ENCODE measurements around the gene PCSK6. TPM values are rescaled to one million over a fixed set of nuclear protein-coding genes. Genes with fewer than 3 reads are reported as not detected.

The PCSK6 gene
- polyA plus RNA-seq, 1 donor from 2014 or later, result 1.1 TPM

- Histone ChIP-seq H3K27ac (ENCODE audit: low read length) (no peak overlapping the region), H3K4me3 (ENCODE audit: low read length) (no peak overlapping the region), H3K27me3 (ENCODE audit: insufficient read depth, low read depth, low read length) (no peaks in the 10 kb centered on the region), H3K9me2 (ENCODE audit: insufficient read depth, low read length) (no peaks in the 10 kb centered on the region), H3K79me2 (replicated peaks; ENCODE audit: insufficient read depth, low read length) (no peaks in the 10 kb centered on the region), H3K36me3 (ENCODE audit: insufficient read depth, low read length) (no peaks in the 10 kb centered on the region), H4K20me1 (ENCODE audit: insufficient read depth) (no peaks in the 10 kb centered on the region), H2AFZ (ENCODE audit: low read depth, low read length) (no peak overlapping the region), H3F3A (ENCODE audit: insufficient read depth, low read length, poor library complexity, severe bottlenecking) (no peaks in the 10 kb centered on the region), H3K9ac (ENCODE audit: low read length) (no peak overlapping the region), H3K4me2 (ENCODE audit: low read length) (no peak overlapping the region), H3K9me3 (ENCODE audit: low read length) (no peaks in the 10 kb centered on the region)
- TF ChIP-seq CTCF (IDR thresholded peaks at IDR 0.05; ENCODE audit: poor library complexity, severe bottlenecking) (no peak), EP300 (conservative IDR thresholded peaks at IDR 0.05; ENCODE audit: poor library complexity, severe bottlenecking) (no peak), REST (IDR thresholded peaks at IDR 0.05; ENCODE audit: borderline replicate concordance) (no peak), EZH2 (IDR thresholded peaks at IDR 0.05; ENCODE audit: borderline replicate concordance, insufficient read depth, low read length, poor library complexity, severe bottlenecking) (no peak), POLR2AphosphoS5 (IDR thresholded peaks at IDR 0.05) (no peak), MXI1 (conservative IDR thresholded peaks at IDR 0.05; ENCODE audit: poor library complexity, severe bottlenecking) (no peak), RAD21 (conservative IDR thresholded peaks at IDR 0.05) (no peak), TAF1 (IDR thresholded peaks at IDR 0.05; ENCODE audit: low read depth) (no peak), SMC3 (conservative IDR thresholded peaks at IDR 0.05; ENCODE audit: poor library complexity) (no peak)
These were observed 60.7 kb downstream of the PCSK6 start for GRCh38 chr15:101428758-101429157.

- Histone ChIP-seq H3K4me2 (ENCODE audit: low read length) (no peak overlapping the region), H3K27ac (ENCODE audit: low read length) (no peak overlapping the region)
These were observed 61.7 kb downstream of the PCSK6 start for GRCh38 chr15:101427606-101428487.

More at GRCh38 chr15:101427606-101428487, 61.7 kb downstream of the PCSK6 start:
- Histone ChIP-seq H3K27me3 (ENCODE audit: insufficient read depth, low read depth, low read length) (no peaks in the 10 kb centered on the region), H3K79me2 (replicated peaks; ENCODE audit: insufficient read depth, low read length) (no peaks in the 10 kb centered on the region), H2AFZ (ENCODE audit: low read depth, low read length) (no peak overlapping the region), H3K9me3 (ENCODE audit: low read length) (no peaks in the 10 kb centered on the region), H3F3A (ENCODE audit: insufficient read depth, low read length, poor library complexity, severe bottlenecking) (no peaks in the 10 kb centered on the region), H3K36me3 (ENCODE audit: insufficient read depth, low read length) (no peaks in the 10 kb centered on the region), H3K9me2 (ENCODE audit: insufficient read depth, low read length) (no peaks in the 10 kb centered on the region), H4K20me1 (ENCODE audit: insufficient read depth) (no peaks in the 10 kb centered on the region), H3K4me3 (ENCODE audit: low read length) (no peak overlapping the region), H3K9ac (ENCODE audit: low read length) (no peak overlapping the region)
- TF ChIP-seq REST (IDR thresholded peaks at IDR 0.05; ENCODE audit: borderline replicate concordance) (no peak), RAD21 (conservative IDR thresholded peaks at IDR 0.05) (no peak), TAF1 (IDR thresholded peaks at IDR 0.05; ENCODE audit: low read depth) (no peak), EP300 (conservative IDR thresholded peaks at IDR 0.05; ENCODE audit: poor library complexity, severe bottlenecking) (no peak), POLR2AphosphoS5 (IDR thresholded peaks at IDR 0.05) (no peak), SMC3 (conservative IDR thresholded peaks at IDR 0.05; ENCODE audit: poor library complexity) (no peak), CTCF (IDR thresholded peaks at IDR 0.05; ENCODE audit: poor library complexity, severe bottlenecking) (no peak), MXI1 (conservative IDR thresholded peaks at IDR 0.05; ENCODE audit: poor library complexity, severe bottlenecking) (no peak), EZH2 (IDR thresholded peaks at IDR 0.05; ENCODE audit: borderline replicate concordance, insufficient read depth, low read length, poor library complexity, severe bottlenecking) (no peak)

Data from neural cell (in vitro differentiated cells).